ENCODE results near the gene LAMA2.

- TF ChIP-seq CTCF (IDR thresholded peaks at IDR 0.05; ENCODE audit: insufficient read depth, low read depth, low read length) (no peak), EZH2 (IDR thresholded peaks at IDR 0.05; ENCODE audit: insufficient read depth, low read length) (no peak)
These were observed 219.8 kb downstream of the LAMA2 start for GRCh38 chr6:129102741-129103140.
